GM21367 (cell line): ENCODE data around the gene MCRIP2.
A peak's percentile ranks its signal among the peaks of the same experiment; 100 is the strongest.
"Not testable (repeated sequence)": the region's sequence is repeated elsewhere in the genome, so short reads cannot be mapped to it uniquely, and the experiment has no call there.

Experiments used
- ATAC-seq: cut with Tn5 transposase; IDR thresholded peaks from one replicate; pipeline ENCODE4 v1.9.1; 2021; ENCODE audit not compliant: unreplicated experiment

Gene MCRIP2

GRCh38 chr16:641326-642188 is at the start of gene MCRIP2:
MCRIP2 (plus strand) TSS chr16:641828; CDS start chr16:641992, 164 bp downstream.
- ATAC-seq, result peak; percentile 32

- ATAC-seq, result no peak
These were observed 49.6 kb upstream of the MCRIP2 start for GRCh38 chr16:591892-592517.

DNA sequence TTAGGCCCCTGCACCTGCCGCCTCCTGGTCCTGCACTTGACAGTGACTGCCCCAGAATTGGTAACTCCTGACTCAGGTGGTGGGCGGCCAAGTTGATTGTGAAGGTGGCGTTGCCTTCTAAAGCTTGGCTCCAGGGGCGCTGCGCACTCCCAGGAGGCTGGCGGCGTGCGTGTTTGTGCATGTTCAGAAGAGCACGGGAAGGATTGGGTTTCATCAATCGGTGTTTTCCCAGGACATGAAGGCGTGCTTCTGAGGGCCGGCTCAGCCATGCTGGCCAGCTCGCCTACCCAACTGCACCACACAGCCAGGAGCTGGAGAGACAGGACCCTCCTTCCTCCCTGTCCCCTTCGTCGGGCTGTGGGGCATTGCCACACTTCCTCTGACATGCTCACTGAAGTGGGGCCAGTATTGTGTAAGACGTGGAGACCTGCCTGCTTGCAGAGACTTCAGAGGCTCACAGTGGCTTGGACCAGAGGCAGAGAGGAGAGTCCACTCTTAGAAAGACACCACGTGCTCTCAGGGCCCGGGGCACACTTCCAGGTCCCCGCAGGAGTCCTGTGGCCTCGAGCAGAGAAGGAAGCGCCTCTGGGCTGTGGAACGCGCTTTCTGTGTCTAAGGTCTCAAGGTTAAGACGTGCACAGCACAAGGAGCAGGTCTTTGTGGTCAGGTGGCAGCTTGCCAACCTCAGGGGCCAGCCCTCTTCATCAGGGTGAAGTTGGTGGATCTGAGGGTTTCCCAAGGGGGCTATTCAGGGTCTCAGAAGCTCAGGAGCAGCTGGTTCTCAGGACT is 48.9 kb upstream of the MCRIP2 start:
- ATAC-seq, result no peak

GRCh38 chr16:593406-593805 is 48.2 kb upstream of the MCRIP2 start:
- no peak for ATAC-seq

- ATAC-seq, result no peak
These were observed 47.8 kb upstream of the MCRIP2 start for GRCh38 chr16:593807-594206.

DNA sequence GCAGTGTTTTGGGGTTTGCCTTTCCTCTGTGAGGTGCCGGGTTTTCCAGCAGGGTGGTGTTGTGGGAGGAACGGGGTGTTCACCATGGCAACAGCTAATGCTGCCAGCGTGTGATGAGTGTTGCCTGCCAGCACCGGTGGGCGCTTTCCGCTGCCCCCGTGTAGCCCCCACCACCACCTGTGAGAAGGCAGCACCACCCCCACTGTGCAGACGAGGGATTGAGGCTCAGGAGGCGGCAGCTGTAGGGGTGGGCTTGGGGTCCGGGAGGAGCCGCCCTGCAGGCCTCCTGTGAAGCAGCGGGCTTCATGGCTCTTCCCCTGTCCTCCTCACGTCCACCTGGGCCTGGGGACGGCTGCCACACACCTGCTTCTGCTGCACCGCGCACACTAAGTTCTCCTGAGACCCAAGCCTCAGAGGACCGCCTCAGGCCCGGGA is 46.5 kb upstream of the MCRIP2 start:
- ATAC-seq, result no peak

DNA sequence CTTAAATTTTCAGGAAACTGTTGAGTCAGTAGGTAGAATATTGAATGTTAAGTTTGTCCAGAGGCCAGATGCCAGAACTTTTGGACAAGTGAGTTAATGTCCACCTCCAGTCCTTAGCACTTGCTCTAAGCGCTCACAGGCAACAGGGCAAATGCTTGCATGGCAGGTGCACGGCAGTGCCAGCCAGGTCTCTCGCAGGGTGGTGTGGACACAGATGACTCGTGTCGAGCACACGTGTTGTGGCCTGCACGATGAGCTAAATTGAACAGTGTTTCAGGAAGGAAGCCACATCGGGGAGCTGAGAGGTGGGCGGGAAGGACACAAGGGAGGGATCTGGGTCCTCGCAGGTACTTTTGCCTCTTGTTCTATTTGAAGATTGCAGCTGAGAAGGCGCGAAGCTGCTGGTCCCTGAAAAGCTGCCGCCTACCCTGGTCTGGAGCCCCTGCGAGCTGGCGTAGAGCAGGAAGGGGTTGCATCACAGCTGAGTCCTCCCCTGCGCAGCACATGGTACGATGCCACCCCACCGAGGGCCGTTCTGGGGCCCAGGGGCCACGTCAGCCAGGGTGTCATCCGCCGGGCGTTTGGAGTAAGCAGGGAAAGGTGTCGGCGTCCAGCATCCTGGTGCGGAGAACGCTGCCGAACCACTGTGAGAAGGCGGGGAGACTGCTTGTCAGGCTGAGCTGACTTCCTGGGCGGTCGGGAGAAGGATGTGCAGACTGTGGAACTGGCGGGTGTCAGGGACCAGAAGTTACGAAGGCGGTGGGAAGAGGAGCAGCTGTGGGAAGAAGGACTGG is 45.5 kb upstream of the MCRIP2 start:
- no peak for ATAC-seq

- no peak for ATAC-seq
These were observed 44.9 kb upstream of the MCRIP2 start for GRCh38 chr16:596736-597060.

DNA sequence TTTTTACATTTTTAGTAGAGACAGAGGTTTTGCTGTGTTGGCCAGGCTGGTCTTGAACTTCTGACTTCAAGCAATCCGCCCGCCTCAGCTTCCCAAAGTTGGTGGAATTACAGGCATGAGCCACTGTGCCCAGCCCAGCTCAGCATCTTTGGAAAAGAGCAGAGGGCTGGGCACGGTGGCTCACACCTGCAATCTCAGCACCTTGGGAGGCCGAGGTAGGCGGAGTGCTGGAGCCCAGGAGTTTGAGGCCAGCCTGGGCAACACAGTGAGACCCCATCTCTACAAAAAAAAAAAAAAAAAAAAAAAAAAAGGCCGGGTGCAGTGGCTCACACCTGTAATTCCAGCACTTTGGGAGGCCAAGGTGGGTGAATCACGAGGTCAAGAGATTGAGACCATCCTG is 44.0 kb upstream of the MCRIP2 start:
- ATAC-seq, result not testable (repeated sequence)

GRCh38 chr16:598823-599739 is 42.5 kb upstream of the MCRIP2 start:
- no peak for ATAC-seq

DNA sequence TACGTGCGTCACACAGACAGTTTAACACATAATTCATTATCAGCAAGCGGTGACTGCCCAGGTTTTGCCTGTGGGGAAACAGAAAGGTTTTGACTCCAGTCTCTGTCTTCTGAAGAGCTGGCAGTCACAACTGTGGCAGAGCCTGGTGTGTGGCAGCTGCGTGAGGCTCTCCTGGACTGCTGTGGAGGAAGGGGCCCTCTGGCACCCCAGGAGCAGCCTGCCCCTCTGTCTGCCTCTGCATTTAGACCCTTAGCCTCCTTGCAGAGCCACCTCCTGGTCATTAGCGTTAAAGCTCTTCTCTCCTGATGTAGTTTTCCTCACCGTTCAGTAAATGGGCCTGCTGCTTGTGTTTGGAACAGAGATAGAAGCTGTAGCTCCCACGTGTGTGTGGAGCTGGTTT is 40.8 kb upstream of the MCRIP2 start:
- ATAC-seq, result no peak

GRCh38 chr16:603933-604332 is 37.7 kb upstream of the MCRIP2 start:
- ATAC-seq, result no peak

DNA sequence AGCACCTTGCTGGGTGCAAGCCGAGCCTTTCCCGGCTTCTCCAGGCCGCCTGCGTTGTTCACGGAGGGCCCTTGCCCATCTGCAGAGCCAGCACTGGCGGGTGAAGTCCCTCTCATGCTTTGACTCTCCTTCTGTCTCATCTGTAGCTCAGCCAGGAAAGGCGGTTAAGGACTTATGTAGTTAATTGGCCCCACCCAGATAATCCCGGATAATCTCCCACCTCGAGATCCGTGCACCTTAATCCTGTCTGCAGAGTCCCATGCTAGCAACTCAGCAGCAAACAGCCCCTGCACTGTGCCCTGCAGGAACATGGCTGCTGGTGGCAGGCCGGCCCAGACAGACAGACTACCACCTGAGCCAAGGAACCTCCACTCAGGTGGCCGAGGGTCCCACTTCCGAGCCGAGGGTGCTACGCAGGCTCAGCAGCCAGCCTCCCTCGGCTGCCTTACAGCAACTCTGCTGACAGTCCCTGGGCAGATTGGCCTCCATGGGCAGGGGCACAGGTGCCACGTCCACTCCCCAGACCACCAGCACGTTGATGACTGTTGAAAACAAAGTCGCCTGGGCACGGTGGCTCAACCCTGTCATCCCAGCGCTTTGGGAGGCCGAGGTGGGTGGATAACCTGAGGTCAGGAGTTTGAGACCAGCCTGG is 34.8 kb upstream of the MCRIP2 start:
- no peak for ATAC-seq

DNA sequence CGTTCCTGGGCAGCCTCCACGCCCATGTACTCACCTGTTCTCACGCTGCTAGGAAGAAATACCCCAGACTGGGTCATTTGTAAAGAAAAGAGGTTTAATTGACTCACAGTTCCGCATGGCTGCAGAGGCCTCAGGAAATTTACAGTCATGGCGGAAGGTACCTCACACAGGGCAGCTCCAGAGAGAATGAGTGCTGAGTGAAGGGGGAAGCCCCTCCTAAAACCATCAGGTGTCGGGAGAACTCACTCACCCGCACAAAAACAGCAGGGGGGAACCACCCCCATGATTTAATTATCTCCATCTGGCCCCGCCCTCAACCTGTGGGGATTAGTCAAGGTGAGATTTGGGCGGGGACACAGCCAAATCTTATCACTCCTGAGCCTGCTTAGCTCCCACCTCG is 33.6 kb upstream of the MCRIP2 start:
- ATAC-seq, result no peak

DNA sequence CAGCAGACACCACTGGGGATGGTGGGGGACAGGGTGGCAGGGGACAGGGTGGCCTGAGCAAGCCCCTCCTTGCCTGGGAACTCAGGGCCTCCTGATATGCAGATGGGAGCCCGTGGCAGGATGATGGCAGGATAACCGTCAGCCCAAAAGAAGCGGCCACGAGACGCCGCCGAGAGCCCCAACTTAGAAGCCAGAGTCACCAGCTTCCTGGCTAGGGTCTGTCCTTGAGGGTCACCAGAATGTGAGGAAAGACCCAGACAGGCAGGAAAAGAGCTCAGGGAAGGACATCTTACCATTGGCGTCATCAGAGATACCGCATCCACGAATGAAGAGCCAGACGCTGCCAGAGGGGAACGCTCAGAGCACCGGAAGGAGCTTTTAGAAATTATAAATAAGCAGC is 32.3 kb upstream of the MCRIP2 start:
- ATAC-seq, result no peak

- no peak for ATAC-seq
These were observed 31.6 kb upstream of the MCRIP2 start for GRCh38 chr16:609984-610383.

DNA sequence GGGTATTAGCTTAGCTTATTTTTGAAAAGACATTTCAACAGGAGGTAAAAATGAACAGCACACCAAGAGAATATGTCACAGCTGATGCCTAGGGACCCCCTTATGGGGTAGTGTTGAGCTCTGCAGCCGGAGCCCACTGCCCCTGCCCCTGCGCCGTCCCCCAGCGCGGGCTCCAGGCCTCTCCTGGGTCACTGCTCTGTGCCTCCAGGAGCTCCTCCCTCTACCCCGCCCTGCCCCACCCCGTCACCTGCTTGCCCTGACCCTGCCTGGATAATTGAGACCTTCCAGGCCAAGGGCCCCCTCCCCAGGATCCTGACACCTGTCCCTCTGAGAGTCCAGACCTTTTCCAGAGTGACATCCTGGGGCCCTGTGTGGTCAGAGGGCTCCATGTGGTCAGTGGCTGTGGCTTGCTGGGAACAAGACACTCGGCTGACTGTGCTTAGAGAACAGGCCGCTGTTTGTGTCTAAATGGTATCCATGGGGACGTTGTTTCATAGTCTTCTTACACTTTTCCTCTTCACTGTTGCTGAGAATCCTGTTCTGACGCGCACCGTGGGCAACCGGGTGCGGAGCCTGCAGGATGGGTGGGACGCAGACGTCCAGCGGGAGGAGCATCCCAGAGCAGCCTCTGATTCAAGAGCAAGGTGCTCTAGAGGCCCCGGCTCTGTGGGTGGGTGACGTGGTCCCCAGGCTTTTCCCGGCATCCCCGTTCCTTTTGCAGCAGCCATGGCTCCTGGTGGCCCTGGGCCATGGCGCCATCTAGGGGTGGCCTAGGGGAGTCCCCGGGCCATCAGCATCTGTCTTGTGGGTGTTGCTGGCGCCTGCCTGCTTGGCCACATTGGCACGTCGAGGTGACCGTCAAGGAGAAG is 30.9 kb upstream of the MCRIP2 start:
- no peak for ATAC-seq

DNA sequence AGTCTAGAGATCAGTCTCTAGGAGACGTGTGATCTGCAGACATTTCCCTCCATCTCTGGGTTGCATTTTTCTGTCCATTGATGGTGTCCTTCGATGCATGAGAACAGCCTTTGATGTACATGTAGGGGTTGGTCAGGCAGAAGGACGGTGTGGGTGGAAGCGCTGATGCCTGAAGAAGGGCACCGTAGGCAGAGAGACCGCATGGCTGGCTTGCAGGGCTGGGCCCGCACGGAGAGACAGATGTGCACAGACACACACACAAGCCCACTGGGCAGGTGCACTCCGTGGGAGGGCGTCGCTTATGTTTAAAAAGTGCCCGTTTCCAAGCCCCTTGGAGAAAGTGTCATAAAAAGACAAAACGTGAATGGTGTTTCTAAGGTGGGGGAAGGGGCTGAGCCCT is 26.5 kb upstream of the MCRIP2 start:
- no peak for ATAC-seq
